Renal pelvis (tissue), 4 donors: ENCODE data around the gene TBC1D19. TPM values are rescaled to one million over a fixed set of nuclear protein-coding genes. Genes with fewer than 3 reads are reported as not detected.

ENCODE experiments used
- DNase-seq: peaks from one replicate; pipeline ENCODE4 v3.0.0-alpha.2; 2013
- polyA plus RNA-seq, 3 donors: library from polyadenylated mRNA; unstranded; fragments of 120-200 nt; gene quantifications; one replicate each; pipeline ENCODE4 v1.2.1, GENCODE V29; 2013; ENCODE audit not compliant: insufficient read length in 3 of 3

TBC1D19 gene
- polyA plus RNA-seq, 3 donors: 18.4 to 21.9 (median 18.5) TPM

GRCh38 chr4:26729547-26729946 is 145.7 kb downstream of the TBC1D19 start:
- no peak for DNase-seq

- no peak for DNase-seq
Measured at GRCh38 chr4:26731351-26732035, 147.6 kb downstream of the TBC1D19 start.

GRCh38 chr4:26732356-26732755 is 148.5 kb downstream of the TBC1D19 start:
- DNase-seq: no peak

GRCh38 chr4:26736621-26737020 is 152.7 kb downstream of the TBC1D19 start:
- DNase-seq: no peak

GRCh38 chr4:26737385-26737784 is 153.5 kb downstream of the TBC1D19 start:
- no peak for DNase-seq

GRCh38 chr4:26741491-26741871 is 157.6 kb downstream of the TBC1D19 start:
- no peak for DNase-seq

- DNase-seq: no peak
Measured at GRCh38 chr4:26746802-26747213, 162.9 kb downstream of the TBC1D19 start.

- DNase-seq: no peak
Measured at GRCh38 chr4:26748811-26749210, 164.9 kb downstream of the TBC1D19 start.

GRCh38 chr4:26749867-26750266 is 166.0 kb downstream of the TBC1D19 start:
- no peak for DNase-seq

- DNase-seq: no peak
Measured at GRCh38 chr4:26751004-26751403, 167.1 kb downstream of the TBC1D19 start.

- DNase-seq: no peak
Measured at GRCh38 chr4:26751838-26752237, 168.0 kb downstream of the TBC1D19 start.

- DNase-seq: no peak
Measured at GRCh38 chr4:26753187-26753586, 169.3 kb downstream of the TBC1D19 start.

- peak; percentile 29 for DNase-seq
Measured at GRCh38 chr4:26753617-26754016, 169.7 kb downstream of the TBC1D19 start.

- no peak for DNase-seq
Measured at GRCh38 chr4:26757751-26758150, 173.9 kb downstream of the TBC1D19 start.

- no peak for DNase-seq
Measured at GRCh38 chr4:26758899-26759298, 175.0 kb downstream of the TBC1D19 start.

GRCh38 chr4:26762650-26763049 is 178.8 kb downstream of the TBC1D19 start:
- DNase-seq: no peak

GRCh38 chr4:26763063-26763462 is 179.2 kb downstream of the TBC1D19 start:
- no peak for DNase-seq

- no peak for DNase-seq
Measured at GRCh38 chr4:26763648-26764047, 179.8 kb downstream of the TBC1D19 start.

- no peak for DNase-seq
Measured at GRCh38 chr4:26764231-26764630, 180.3 kb downstream of the TBC1D19 start.

- DNase-seq: no peak
Measured at GRCh38 chr4:26765515-26765914, 181.6 kb downstream of the TBC1D19 start.

- no peak for DNase-seq
Measured at GRCh38 chr4:26766141-26766540, 182.3 kb downstream of the TBC1D19 start.

- DNase-seq: no peak
Measured at GRCh38 chr4:26772096-26772873, 188.4 kb downstream of the TBC1D19 start.

- DNase-seq: no peak
Measured at GRCh38 chr4:26779224-26779623, 195.3 kb downstream of the TBC1D19 start.

GRCh38 chr4:26779674-26780073 is 195.8 kb downstream of the TBC1D19 start:
- DNase-seq: no peak
